NCI-H1105 treated with DMSO at 0.1 percent for 48 hours (cell line): Measurements from ENCODE around the gene DUSP23.

Source experiments
- DNase-seq: peaks from one replicate; lab custom pipeline; 2025; lab: John Stamatoyannopoulos, UW

DUSP23 gene

DNA sequence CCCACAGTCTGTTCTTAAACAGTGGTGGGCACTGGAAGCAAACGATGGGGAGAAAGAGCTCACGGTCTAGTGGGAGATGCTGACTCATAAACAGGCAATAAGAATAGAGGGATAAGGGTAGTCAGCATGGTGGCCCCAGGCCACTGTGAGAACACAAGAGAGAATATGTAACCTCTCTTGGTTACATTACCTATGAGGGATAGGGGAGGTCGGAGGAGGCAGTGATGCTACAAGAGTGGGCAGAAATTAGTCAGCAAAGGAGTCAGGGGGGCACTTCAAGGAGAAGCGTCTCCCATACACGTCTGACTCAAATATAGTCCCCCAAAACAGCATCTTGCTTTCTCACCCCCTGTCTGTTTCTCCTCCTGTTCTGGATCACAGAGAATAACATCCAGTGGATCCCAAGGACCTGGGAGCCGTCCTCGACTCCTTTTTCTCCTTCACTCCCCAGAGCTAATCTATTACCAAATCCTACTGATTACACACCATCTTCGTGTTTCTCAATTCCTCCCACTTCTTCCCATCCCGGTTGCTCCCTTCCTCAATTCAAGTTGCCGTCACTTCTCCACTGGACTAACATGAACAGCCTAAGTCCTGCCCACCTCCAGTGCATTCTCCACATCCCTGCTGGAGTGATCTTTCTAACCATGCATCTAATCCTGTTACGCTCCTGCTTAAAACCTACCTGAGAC is 48.0 kb downstream of the DUSP23 start:
- DNase-seq: no peak

DNA sequence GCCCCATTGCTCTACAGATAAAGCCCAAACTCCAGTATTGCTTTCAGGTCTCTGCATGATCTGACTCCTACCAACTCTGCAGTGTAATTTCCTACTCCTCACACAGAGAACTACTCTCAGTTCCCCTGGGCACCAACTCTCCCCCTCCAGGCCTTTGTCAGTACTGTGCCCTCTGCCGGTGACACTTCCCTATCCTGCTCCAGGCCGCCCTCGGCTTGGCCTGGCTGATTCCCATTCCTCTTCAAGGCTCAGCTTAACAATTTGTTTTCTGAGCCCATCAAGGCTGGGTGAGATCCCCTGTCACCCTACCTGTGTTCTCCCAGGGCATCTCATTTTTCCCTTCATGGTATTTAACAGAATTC is 48.5 kb downstream of the DUSP23 start:
- no peak for DNase-seq

DNA sequence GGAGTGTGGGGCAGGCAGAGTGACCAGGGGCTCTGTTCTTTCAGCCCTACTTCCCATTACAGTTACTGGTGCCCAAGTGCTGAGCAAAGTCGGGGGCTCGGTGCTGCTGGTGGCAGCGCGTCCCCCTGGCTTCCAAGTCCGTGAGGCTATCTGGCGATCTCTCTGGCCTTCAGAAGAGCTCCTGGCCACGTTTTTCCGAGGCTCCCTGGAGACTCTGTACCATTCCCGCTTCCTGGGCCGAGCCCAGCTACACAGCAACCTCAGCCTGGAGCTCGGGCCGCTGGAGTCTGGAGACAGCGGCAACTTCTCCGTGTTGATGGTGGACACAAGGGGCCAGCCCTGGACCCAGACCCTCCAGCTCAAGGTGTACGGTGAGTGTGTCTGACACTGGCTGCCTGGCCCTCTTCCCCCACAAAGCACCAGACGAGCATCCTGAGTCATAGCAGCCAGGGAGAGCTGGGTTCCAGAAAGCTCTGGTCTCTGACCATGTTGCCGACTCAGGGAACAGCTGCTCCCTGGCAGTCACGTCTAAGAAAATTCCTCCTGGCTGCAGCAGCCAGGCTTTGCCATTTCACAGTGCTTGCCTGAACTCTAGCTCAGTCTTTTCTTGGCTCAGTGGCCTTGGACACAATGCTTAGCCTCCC is 49.2 kb downstream of the DUSP23 start:
- no peak for DNase-seq

DNA sequence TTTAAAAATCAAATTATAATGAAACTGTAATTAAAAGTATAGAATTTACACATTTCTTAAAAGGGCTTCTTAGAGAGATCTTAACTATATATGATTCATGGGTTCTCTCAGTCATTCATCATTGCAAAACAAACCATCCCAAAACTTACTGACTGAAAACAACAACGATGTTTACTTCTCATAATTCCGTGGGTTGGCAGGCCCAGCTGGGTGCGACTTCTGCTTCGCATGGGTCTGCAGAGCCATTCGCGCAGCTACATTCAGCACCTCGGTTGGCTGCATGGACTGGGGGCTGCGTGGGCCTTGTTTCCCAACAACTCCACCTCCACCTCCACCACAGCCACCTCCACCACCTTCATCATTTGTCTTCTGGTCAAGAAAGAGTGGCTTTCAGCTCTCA is 50.0 kb downstream of the DUSP23 start:
- no peak for DNase-seq

DNA sequence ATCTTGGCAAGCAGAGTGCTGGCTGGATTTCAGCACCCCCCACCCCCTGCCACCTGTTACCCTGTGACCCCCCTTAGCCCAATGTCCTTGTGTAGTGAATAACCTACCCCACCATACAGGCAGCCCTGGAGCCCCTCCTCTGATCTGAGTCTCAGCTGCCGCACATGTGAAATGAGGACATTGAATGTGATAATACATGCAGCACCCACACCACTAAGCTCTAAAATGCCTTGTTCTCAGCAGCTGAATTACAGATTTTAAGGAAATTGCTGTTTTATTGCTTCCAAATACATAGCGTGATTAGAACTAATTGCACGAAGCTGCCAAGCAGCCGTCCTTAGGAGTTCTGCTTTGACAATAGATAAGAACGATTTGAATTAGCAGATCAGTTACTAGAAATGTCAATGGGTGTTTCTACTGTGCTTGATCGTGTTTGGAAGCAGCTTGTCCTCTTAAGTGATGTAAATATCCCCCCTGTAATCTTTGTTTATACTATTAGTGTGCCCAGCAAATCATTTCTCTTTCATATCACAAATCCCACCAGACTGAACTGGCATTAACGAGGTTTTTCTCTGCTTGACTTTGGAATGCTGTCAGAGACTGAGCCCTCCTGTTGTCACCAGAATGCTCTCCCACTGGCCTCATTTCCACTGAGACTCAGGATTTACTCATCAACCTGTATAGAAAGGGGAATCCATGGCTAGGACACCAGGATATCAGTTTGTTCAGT is 50.8 kb downstream of the DUSP23 start:
- peak; percentile 90 for DNase-seq
